PC-3 (cell line): ENCODE measurements around the gene NEURL3. TPM values are rescaled to one million over a fixed set of nuclear protein-coding genes. Genes with fewer than 3 reads are reported as not detected.

Experiments
- ATAC-seq: fragments of 200-7000 bp; cut with Tn5 transposase; 2 replicates; pipeline ENCODE4 v1.9.1; 2020; ENCODE audit warnings: mild to moderate bottlenecking, moderate library complexity
- BruUV-seq: library from RNA; stranded (reverse); fragments of 400-500 nt; replicated peaks from 2 replicates; lab custom pipeline; 2021; lab: Mats Ljungman, UMichigan
- CTCF ChIA-PET: fragments of 300-600 bp; sonication (Branson Sonifier 250); formaldehyde crosslinking; loops from one replicate; lab custom pipeline; 2022; ENCODE audit warnings: antibody characterized with exemption; lab: Charles Lee
- POLR2A ChIA-PET: fragments of 300-600 bp; sonication (Branson Sonifier 250); formaldehyde crosslinking; loops from one replicate; lab custom pipeline; 2022; ENCODE audit warnings: antibody characterized with exemption; ENCODE audit not compliant: unreplicated experiment; lab: Charles Lee
- DNase-seq: peaks from one replicate; pipeline ENCODE4 v3.0.0-alpha.2; 2015
- H2AFZ ChIP-seq: fragments of 300-600 bp; sonication (generic); 2 replicates; pipeline ENCODE4 v1.6.0; 2016; ENCODE audit warnings: antibody characterized with exemption, low read length
- H3F3A ChIP-seq: fragments of 300-600 bp; sonication (generic); one replicate; pipeline ENCODE4 v1.6.0; 2017; ENCODE audit warnings: antibody characterized with exemption, low read length, control low read depth, mild to moderate bottlenecking; ENCODE audit not compliant: unreplicated experiment
- H3K27ac ChIP-seq: fragments of 300-600 bp; sonication (generic); 2 replicates; pipeline ENCODE4 v1.5.1; 2016; ENCODE audit warnings: mild to moderate bottlenecking, low read length
- H3K27me3 ChIP-seq: fragments of 300-600 bp; sonication (generic); 2 replicates; pipeline ENCODE4 v1.6.1; 2016; ENCODE audit warnings: low read length, mixed read lengths
- H3K36me3 ChIP-seq: fragments of 300-600 bp; sonication (generic); 2 replicates; pipeline ENCODE4 v1.6.1; 2016; ENCODE audit warnings: low read depth, mixed run types, low read length, mixed read lengths
- H3K4me1 ChIP-seq: fragments of 300-600 bp; sonication (generic); 2 replicates; pipeline ENCODE4 v1.5.1; 2016; ENCODE audit warnings: low read length; ENCODE audit not compliant: insufficient read depth
- H3K4me2 ChIP-seq: fragments of 300-600 bp; sonication (generic); 2 replicates; pipeline ENCODE4 v1.6.0; 2016; ENCODE audit warnings: low read length
- H3K4me3 ChIP-seq: fragments of 300-600 bp; sonication (generic); 2 replicates; pipeline ENCODE4 v1.5.1; 2016; ENCODE audit warnings: mild to moderate bottlenecking, low read length, mixed read lengths
- H3K79me2 ChIP-seq: fragments of 300-600 bp; sonication (generic); 2 replicates; pipeline ENCODE4 v1.6.1; 2017; ENCODE audit warnings: low read length, mixed read lengths
- H3K9ac ChIP-seq: fragments of 300-600 bp; sonication (generic); 2 replicates; pipeline ENCODE4 v1.6.0; 2016; ENCODE audit warnings: mild to moderate bottlenecking, low read length
- H3K9me2 ChIP-seq: fragments of 300-600 bp; sonication (generic); replicated peaks from 2 replicates; pipeline ENCODE4 v1.6.1; 2016; ENCODE audit warnings: mixed run types, low read length, mixed read lengths
- H3K9me3 ChIP-seq: fragments of 300-600 bp; sonication (generic); 2 replicates; pipeline ENCODE4 v1.6.1; 2016; ENCODE audit warnings: low read length, mixed read lengths
- H4K20me1 ChIP-seq: fragments of 300-600 bp; sonication (generic); 2 replicates; pipeline ENCODE4 v1.6.1; 2016; ENCODE audit warnings: low read length, mixed read lengths
- EZH2 ChIP-seq: fragments of 300-600 bp; sonication (generic); IDR thresholded peaks from one replicate; pipeline ENCODE4 v1.6.1; 2017; ENCODE audit warnings: antibody characterized with exemption, mild to moderate bottlenecking, low read length; ENCODE audit not compliant: unreplicated experiment
- EZH2phosphoT487 ChIP-seq: fragments of 300-600 bp; sonication (generic); IDR thresholded peaks from 2 replicates; pipeline ENCODE4 v1.6.1; 2018; ENCODE audit warnings: mild to moderate bottlenecking, antibody characterized with exemption, low read length, borderline replicate concordance
- intact Hi-C: fragments of 100-400 bp; cut with micrococcal nuclease; formaldehyde crosslinking; loops from 2 replicates; pipeline ENCODE4 v1.9.0; 2023
- total RNA-seq: library from RNA; depleted of rRNA; stranded (reverse); fragments of >200 nt; gene quantifications from 2 replicates; pipeline ENCODE4 v1.2.3, GENCODE V29; 2014
- TF ChIP-seq, protein P1 (sequence below): fragments of 300-600 bp; sonication (generic); conservative IDR thresholded peaks from 2 replicates; pipeline ENCODE4 v1.5.1; 2017; ENCODE audit warnings: antibody characterized with exemption, low read depth, mild to moderate bottlenecking, low read length

The NEURL3 gene
- total RNA-seq, 1 experiment from 2014 or later: 0.18 TPM

DNA sequence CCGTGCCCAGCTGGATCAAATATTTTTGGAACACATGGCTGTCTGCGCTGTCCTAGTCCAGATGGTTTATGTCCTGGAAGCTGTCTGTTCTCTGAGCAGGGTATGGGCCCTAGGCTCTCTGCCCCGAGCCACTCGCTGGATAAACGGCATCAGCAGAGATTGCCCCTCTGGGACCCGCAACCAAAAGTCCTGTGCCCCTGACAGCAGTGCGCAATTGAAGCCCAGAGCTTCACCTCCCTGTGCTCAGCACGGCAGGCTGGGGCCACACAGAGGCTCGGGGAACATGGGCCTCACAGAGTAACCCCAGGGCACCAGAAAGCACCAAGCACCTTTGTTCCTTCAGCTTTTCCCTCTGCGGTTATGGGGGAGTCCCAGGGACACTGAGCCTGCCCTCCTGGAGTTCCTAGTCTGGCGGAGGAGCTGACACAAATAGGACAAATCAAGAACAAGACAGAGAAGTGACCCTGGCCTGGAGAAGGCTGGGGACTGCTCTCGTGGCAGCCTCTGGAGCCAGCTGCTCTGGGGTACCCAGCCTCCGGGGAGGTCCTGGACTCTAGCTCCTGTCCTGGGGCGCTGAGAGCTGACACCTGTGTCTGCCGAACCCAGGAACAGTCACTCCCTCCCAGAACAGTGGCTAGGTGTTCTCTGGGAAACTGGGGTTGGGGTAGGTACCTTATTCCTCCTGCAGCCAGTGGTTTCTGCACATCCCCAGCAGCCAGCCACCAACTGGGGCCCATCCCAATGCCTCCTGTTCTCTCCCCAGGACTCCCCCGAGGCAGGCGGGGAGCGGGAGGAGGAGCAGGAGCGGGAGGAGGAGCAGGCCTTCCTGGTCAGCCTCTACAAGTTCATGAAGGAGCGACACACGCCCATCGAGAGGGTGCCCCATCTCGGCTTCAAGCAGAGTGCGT is 43.7 kb upstream of the NEURL3 start:
- no TSS peak for BruUV-seq
- TF ChIP-seq, protein P1, sequence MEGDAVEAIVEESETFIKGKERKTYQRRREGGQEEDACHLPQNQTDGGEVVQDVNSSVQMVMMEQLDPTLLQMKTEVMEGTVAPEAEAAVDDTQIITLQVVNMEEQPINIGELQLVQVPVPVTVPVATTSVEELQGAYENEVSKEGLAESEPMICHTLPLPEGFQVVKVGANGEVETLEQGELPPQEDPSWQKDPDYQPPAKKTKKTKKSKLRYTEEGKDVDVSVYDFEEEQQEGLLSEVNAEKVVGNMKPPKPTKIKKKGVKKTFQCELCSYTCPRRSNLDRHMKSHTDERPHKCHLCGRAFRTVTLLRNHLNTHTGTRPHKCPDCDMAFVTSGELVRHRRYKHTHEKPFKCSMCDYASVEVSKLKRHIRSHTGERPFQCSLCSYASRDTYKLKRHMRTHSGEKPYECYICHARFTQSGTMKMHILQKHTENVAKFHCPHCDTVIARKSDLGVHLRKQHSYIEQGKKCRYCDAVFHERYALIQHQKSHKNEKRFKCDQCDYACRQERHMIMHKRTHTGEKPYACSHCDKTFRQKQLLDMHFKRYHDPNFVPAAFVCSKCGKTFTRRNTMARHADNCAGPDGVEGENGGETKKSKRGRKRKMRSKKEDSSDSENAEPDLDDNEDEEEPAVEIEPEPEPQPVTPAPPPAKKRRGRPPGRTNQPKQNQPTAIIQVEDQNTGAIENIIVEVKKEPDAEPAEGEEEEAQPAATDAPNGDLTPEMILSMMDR: no peak
- TF ChIP-seq EZH2phosphoT487 (no peak), EZH2 (no peak)
- Histone ChIP-seq H3K4me2 (no peak overlapping the region), H3K9ac (no peak overlapping the region), H3K9me3 (no peaks in the 10 kb centered on the region), H3F3A (no peaks in the 10 kb centered on the region), H2AFZ (no peak overlapping the region), H3K27me3 (no peaks in the 10 kb centered on the region), H3K27ac (no peak overlapping the region), H3K79me2 (no peaks in the 10 kb centered on the region), H3K36me3 (no peaks in the 10 kb centered on the region; the same call in 1 of the 2 replicates), H3K4me3 (no peak overlapping the region), H3K4me1 (no peaks in the 10 kb centered on the region), H3K9me2 (no peaks in the 10 kb centered on the region), H4K20me1 (no peaks in the 10 kb centered on the region)
- ChIA-PET POLR2A (no interaction called here), CTCF (no interaction called here)
- ATAC-seq (no peak), DNase-seq (no peak)
- intact Hi-C loops: no loop called here

DNA sequence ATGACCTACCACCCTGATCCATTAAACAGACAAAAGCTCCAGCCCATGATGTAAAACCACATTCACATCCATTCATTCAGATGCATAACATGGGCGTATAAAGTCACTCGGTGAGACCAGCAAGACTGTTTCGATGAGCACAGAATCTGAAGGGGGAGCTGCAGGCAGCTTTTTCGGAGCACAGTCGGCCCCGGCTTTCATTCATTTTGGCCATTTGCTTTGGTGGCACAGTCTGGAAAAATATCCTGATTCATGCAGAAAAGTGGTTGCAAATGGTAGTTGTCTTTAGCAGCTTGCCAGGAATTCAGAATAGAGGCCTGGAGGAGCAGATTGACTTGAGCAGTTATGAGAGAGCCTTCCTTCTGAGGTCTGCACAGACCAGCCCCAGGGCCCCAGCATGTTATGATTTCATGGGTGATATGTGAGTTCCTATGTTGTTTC is 42.6 kb upstream of the NEURL3 start:
- no peak overlapping the region for H3K9ac ChIP-seq
- no peak overlapping the region for H3K27ac ChIP-seq
- intact Hi-C loops: no loop called here
- no peak overlapping the region for H2AFZ ChIP-seq
- H3K36me3 ChIP-seq: no peaks in the 10 kb centered on the region; the same call in 1 of the 2 replicates
- H3K79me2 ChIP-seq: no peaks in the 10 kb centered on the region
- no peaks in the 10 kb centered on the region for H3K9me2 ChIP-seq
- H3K4me2 ChIP-seq: no peak overlapping the region
- TF ChIP-seq, protein P1: no peak
- TF ChIP-seq EZH2phosphoT487: no peak
- no peak for TF ChIP-seq EZH2
- ChIA-PET CTCF (no interaction called here), POLR2A (no interaction called here)
- ATAC-seq (no peak), DNase-seq (no peak)
- H3K9me3 ChIP-seq: no peaks in the 10 kb centered on the region
- no peak overlapping the region for H3K4me3 ChIP-seq
- BruUV-seq: no TSS peak
- H4K20me1 ChIP-seq: no peaks in the 10 kb centered on the region
- H3K27me3 ChIP-seq: no peaks in the 10 kb centered on the region
- H3K4me1 ChIP-seq: no peaks in the 10 kb centered on the region
- H3F3A ChIP-seq: no peaks in the 10 kb centered on the region

DNA sequence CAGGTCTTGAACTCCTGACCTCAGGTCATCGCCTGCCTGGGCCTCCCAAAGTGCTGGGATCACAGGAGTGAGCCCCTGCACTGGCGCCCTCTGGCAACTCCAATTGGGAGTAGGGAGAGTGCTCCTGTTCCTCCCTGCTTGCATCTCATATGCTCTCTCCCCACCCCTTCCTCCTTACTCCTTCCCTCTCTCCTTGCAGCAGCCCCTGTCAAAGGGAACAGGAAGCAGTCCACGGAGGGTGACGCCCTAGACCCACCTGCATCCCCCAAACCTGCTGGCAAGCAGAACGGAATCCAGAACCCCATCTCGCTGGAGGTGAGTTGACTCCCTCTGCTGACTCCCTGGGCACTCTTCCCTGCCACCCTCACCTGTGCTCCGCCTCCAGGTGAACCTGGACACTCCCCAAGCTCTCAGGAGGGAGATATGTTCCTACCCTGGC is 42.1 kb upstream of the NEURL3 start:
- Histone ChIP-seq H3K36me3 (no peaks in the 10 kb centered on the region; the same call in 1 of the 2 replicates), H3K4me1 (no peaks in the 10 kb centered on the region), H3K9me3 (no peaks in the 10 kb centered on the region), H3K4me3 (no peak overlapping the region), H3F3A (no peaks in the 10 kb centered on the region), H3K4me2 (no peak overlapping the region), H3K27ac (no peak overlapping the region), H4K20me1 (no peaks in the 10 kb centered on the region), H3K79me2 (no peaks in the 10 kb centered on the region), H3K9me2 (no peaks in the 10 kb centered on the region), H2AFZ (no peak overlapping the region), H3K27me3 (no peaks in the 10 kb centered on the region), H3K9ac (no peak overlapping the region)
- TF ChIP-seq, protein P1: no peak
- TF ChIP-seq EZH2phosphoT487: no peak
- no peak for TF ChIP-seq EZH2
- ATAC-seq: no peak
- no TSS peak for BruUV-seq
- DNase-seq: no peak
- intact Hi-C loops: no loop called here
- ChIA-PET POLR2A (interaction anchor here (0.5 kb wide), 1 partner anchor 213 kb away, joined by 19 read pairs; no protein-coding TSS in a partner anchor), CTCF (no interaction called here)
